HG03432 (cell line): ENCODE results near the gene CUTA.

ENCODE experiments used
- ATAC-seq: cut with Tn5 transposase; IDR thresholded peaks from one replicate; pipeline ENCODE4 v1.9.1; 2021; ENCODE audit warnings: mild to moderate bottlenecking, moderate library complexity; ENCODE audit not compliant: unreplicated experiment

The CUTA gene

GRCh38 chr6:33417903-33418689 is at the start of gene CUTA:
Gene CUTA, minus strand, starts transcription at chr6:33418107. Its CDS starts 107 bp downstream, at chr6:33418000.
- peak; percentile 85 for ATAC-seq

DNA sequence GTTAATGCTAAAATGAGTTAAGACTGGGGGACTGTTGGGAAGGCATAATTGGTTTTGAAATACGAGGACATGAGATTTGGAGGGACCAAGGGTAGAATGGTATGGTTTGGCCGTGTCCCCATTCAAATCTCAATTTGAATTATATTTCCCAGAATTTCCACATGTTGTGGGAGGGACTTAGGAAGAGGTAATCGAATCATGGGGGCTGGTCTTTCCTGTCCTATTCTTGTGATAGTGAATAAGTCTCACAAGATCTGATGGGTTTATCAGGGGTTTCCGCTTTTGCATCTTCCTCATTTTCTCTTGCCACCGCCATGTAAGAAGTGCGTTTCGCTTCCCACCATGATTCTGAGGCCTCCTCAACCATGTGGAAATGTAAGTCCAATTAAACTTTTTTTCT is 49.2 kb upstream of the CUTA start:
- no peak for ATAC-seq

GRCh38 chr6:33466075-33466735 is 48.3 kb upstream of the CUTA start:
- ATAC-seq, result no peak

DNA sequence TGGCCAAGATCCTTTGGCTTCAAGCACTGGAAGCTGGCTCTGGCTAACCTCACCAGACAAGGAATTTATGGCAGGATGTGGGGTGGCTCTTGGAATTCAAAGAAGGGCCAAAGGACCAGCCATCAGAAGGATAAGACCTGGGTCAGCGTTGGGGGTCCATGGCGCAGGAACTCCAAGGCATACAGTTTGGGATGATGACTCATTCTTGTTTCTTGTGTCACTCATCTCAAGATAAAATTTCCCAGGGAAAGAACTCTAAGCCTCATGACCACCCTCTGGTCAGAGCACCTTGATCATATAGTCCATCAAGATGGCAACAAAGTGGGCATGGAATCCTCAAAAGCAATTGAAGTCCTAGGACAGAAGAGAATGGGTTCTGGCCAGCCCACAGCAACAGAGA is 41.3 kb upstream of the CUTA start:
- ATAC-seq, result no peak

DNA sequence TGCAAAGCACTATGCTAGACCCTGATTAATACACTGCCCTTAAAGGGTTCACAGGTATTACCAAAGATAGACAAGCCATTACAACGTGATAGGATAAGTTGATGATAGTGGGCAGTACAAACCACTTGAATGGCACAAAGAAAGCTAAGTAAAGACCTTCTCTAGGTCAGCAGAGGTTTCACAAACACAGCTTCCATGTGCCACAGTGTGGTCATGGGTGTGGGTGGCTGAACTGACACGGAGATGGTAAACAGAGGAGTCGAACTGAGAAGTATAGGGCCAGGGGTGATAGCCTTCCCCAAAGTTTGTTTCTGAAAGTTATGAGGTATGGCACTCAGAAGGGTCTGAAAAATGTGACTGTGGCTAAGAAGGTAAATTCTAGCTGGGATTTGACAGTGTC is 40.8 kb upstream of the CUTA start:
- ATAC-seq, result no peak

- ATAC-seq, result no peak
Observed at GRCh38 chr6:33456156-33456555, 38.2 kb upstream of the CUTA start.

DNA sequence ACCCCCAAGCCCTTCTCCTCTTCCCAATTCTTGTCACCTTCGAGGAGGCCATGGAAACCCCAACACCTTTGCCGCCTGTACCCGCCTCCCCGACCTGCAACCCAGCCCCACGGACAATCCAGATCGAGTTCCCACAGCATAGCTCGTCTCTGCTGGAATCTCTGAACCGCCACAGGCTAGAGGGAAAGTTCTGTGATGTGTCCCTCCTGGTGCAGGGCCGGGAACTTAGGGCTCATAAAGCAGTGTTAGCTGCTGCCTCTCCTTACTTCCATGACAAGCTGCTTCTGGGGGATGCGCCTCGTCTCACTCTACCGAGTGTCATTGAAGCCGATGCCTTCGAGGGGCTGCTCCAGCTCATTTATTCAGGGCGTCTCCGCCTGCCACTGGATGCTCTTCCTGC is 37.1 kb upstream of the CUTA start:
- no peak for ATAC-seq

DNA sequence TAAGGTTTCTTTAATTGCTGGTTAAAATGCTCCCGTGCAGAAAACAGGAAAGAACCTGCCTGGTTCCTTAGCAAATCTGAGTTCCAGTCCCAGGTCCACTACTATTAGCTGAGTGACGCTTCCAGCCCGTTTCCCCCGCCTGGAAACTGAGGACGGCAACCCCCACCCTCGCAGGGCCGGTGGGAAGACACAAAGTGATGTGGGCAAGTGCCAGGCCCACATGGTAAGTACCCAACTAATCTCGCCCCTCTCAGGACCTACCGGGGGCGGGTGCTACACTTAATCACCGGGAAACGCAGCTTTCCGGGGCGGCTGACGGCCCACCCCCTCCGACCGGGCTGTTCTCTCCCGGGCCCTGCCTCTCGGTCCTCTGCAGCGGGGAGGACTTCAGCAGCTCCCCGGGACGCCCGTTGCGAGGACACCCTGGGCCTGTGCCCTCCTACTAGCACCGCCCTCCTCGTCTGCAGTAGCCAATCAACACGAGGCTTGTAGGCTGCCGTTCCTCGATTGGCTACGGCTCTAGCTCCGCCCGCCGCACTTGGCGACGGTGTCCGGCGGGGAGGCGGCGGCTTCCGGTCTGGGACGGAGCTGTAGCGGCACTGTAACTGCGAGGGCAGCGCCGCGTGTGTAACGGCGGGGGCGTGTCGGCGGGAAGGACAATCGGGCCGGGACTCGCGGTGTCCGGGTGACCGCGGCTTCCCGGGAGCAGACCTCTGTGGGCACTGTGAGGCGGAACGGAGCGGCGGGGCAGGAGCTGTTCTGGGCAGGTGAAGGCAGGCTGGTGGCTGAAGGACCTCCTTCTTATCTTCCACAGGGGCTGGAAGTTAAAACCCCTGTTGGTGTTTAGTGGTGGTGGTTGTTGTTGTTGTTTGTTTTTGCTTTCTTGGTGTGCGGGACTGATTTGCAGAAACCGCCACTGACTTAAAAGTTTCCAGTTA is 36.4 kb upstream of the CUTA start, which contains the start of gene ZBTB9:
ZBTB9 (plus strand) TSS at position 568 of the 938 bp plus-strand sequence. CDS start 525 bp downstream, outside the sequence.
- ATAC-seq, result peak; percentile 98

DNA sequence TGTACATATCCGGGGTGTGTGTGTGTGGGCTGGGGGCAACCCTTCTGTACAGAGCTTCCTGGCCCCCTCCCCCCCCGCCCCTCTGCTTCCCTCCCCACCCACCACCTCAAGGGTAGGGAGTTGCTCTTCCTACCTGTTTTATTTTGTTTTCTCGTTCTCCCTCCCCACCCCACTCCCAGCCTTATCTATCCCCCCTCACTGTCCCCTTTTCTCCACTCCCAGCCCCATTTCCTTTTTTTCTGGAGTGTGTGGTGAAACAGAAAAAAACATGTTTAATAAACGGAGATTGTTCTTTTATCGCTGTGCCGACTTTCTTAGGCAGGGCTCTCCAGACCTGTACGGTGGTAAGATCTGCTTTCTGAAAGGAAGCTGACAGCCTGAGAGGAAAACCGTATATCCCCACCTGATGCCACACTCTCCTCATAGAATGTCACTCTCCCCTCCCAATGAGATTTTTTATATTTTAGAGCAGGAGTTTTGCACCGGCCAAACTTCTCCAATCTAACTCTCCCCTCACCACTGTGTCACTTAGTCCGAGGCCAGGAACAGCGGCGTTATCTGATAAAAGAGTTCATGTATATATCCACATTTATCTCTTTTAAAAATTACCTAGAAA is 35.6 kb upstream of the CUTA start:
- ATAC-seq, result no peak

GRCh38 chr6:33452496-33452895 is 34.6 kb upstream of the CUTA start:
- no peak for ATAC-seq

DNA sequence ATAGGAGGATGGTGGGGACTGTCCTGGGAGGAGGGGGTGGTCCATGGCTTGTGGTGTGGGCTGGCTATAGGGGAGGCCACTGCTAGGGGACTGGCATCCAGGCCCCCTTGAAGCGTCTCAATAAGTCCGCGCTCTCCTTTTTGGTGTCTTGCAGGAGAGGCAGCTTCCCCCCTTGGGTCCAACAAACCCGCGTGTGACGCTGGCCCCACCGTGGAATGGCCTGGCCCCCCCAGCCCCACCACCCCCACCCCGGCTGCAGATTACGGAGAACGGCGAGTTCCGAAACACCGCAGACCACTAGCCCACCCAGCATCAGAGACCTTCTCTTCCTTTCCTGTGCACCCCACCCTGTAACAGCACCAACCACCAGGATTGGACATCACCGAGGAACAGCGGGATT is 33.7 kb upstream of the CUTA start:
- no peak for ATAC-seq

DNA sequence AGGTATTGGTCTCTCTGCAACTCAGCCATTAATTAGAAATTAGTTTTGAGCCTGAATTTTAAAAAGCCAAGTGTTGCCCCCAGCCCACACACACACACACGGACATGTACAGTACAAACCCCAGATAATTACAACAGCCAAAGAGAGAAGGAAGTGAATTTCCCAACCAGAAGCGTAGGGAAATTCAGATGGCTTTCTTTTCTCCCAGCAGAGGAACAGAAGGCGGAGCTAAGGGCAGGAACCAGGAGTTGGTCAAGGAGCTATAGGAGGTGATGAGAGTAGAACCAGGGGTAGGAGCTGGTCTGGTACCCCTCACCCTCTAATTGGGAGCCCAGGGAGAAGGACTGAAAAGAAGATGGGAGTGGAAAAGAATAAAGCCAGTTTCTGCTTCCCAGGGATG is 32.5 kb upstream of the CUTA start:
- ATAC-seq, result no peak

- no peak for ATAC-seq
Observed at GRCh38 chr6:33446356-33446755, 28.4 kb upstream of the CUTA start.

DNA sequence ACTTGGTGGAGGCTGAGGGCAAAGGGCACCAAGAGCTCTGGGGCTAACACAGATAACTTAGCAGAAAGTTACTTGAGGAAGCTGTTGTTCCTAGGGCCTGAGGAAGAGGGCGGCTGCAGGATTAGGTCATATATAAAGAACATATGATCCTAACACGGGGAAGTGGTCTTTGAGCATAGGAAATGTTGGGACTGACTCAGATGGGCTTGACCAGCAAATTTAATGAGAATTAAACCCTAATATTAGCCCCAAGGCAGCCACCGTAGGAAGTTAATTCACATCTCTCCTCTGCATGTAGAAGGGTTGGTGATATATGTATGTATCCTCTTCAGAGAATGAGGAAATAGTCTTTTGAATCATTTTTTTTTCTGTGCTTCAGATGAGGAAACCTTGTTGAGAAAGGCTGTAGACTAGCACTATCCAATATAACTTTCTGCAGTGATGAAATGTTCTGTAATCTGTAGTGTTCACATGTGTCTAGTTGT is 27.3 kb upstream of the CUTA start:
- no peak for ATAC-seq

- ATAC-seq, result no peak
Observed at GRCh38 chr6:33443619-33444504, 26.0 kb upstream of the CUTA start.

DNA sequence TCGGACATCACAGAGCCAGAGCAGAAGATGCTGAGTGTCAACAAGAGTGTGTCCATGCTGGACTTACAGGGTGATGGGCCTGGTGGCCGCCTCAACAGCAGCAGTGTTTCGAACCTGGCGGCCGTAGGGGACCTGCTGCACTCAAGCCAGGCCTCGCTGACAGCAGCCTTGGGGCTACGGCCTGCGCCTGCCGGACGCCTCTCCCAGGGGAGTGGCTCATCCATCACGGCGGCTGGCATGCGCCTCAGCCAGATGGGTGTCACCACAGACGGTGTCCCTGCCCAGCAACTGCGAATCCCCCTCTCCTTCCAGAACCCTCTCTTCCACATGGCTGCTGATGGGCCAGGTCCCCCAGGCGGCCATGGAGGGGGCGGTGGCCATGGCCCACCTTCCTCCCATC is 25.1 kb upstream of the CUTA start:
- no peak for ATAC-seq

DNA sequence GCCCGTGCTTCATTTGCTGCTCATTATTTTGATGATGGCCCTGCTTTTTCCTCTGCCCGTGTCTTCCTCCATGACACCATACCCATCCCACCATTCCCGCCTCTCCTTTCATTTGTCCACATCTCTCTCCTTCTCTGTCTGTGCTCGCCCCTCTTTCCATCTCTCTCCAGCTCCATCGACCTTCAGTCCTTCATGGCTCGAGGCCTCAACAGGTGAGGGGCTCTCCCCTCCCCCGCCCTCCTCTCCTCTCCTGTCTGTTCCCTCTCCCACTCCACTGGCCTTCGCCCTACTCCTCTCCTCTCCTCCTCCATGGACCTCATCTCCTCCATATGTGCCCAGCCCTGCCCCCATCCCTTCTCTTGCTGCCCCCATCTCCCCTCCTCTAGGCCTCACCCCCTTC is 24.4 kb upstream of the CUTA start:
- no peak for ATAC-seq

DNA sequence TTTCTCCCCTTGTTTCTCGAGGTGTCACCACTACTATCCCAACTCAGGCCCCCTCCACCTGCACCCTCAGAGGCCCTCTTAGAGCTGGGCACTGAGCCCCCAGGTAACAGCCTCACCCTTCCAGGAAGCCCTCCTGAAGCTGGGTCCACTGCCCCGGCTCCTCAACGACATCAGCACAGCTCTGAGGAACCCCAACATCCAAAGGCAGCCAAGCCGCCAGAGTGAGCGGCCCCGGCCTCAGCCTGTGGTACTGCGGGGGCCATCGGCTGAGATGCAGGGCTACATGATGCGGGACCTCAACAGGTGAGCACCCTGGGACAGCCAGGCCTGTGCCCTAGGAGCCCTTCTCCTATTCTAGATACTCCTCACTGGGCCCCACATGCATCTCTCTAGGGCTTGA is 23.6 kb upstream of the CUTA start:
- ATAC-seq, result no peak

DNA sequence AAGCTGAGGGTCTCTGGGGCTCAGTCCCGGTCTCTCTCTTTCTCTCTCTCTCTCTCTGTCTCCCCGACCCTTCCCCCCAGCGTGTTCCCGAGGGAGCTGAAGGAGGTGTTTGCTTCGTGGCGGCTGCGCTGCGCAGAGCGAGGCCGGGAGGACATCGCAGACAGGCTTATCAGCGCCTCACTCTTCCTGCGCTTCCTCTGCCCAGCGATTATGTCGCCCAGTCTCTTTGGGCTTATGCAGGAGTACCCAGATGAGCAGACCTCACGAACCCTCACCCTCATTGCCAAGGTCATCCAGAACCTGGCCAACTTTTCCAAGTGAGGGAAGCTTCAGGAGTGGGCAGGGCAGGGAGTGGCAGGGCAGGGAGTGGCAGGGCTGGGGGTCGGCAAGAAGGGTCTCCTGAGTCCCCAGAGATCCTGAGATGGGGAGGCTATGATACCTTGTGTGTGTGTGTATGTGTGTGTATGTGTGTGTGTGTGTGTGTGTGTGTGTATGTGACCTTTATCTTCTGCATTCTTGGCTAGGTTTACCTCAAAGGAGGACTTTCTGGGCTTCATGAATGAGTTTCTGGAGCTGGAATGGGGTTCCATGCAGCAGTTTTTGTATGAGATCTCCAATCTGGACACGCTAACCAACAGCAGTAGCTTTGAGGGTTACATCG is 22.9 kb upstream of the CUTA start:
- no peak for ATAC-seq
